GM12878 (cell line): ENCODE data around the gene CNIH1. TPM values are rescaled to one million over a fixed set of nuclear protein-coding genes. Genes with fewer than 3 reads are reported as not detected.

ENCODE experiments used
- ATAC-seq: fragments of 200-7000 bp; cut with Tn5 transposase; 3 replicates; pipeline ENCODE4 v1.9.1; 2020; ENCODE audit warnings: mild to moderate bottlenecking, moderate library complexity
- BruUV-seq: library from RNA; stranded (reverse); fragments of 400-500 nt; replicated peaks from 2 replicates; lab custom pipeline; 2021; lab: Mats Ljungman, UMichigan
- CTCF ChIA-PET: fragments of 300-600 bp; sonication (Branson Sonifier 250); formaldehyde crosslinking; extraction: SDS; loops from one replicate; lab custom pipeline; 2021; ENCODE audit warnings: inconsistent platforms; lab: Yijun Ruan, JAX
- POLR2A ChIA-PET: fragments of 350-600 bp; formaldehyde crosslinking; extraction: SDS; loops from one replicate; lab custom pipeline; 2021; ENCODE audit warnings: inconsistent platforms; lab: Charles Lee
- RAD21 ChIA-PET: fragments of 300-600 bp; sonication (Branson Sonifier 250); formaldehyde crosslinking; loops from one replicate; lab custom pipeline; 2023; ENCODE audit warnings: antibody characterized with exemption; ENCODE audit not compliant: unreplicated experiment; lab: Charles Lee
- SMC1A ChIA-PET: fragments of 300-600 bp; sonication (Branson Sonifier 250); formaldehyde crosslinking; loops from one replicate; lab custom pipeline; 2023; ENCODE audit not compliant: unreplicated experiment, uncharacterized antibody; lab: Charles Lee
- DNase-seq: peaks from one replicate; pipeline ENCODE4 v3.0.0-alpha.2; 2011; ENCODE audit warnings: low read depth, low spot score
- FAIRE-seq: peaks from 3 replicates; lab custom pipeline; 2011; peaks lifted over from hg19 to GRCh38; lab: Jason Lieb, UNC
- H2AFZ ChIP-seq: 2 replicates; pipeline ENCODE4 v1.6.0; 2011; ENCODE audit warnings: low read depth, low read length, control low read depth; ENCODE audit not compliant: control insufficient read depth
- H3K27ac ChIP-seq: 2 replicates; pipeline ENCODE4 v1.5.1; 2011; ENCODE audit warnings: control low read depth; ENCODE audit not compliant: control insufficient read depth, insufficient read depth
- H3K27me3 ChIP-seq, 2 experiments: replicated peaks in 1 of 2; 2 replicates each; pipeline versions ENCODE4 v1.6.0 to v1.6.1; 2011; ENCODE audit warnings: low read length in 1 of 2; ENCODE audit not compliant: control insufficient read depth in 2 of 2, insufficient read depth in 2 of 2
- H3K36me3 ChIP-seq, 2 experiments: 2 replicates each; pipeline ENCODE4 v1.5.1; 2011; ENCODE audit warnings: low read length in 1 of 2; ENCODE audit not compliant: control insufficient read depth in 2 of 2, insufficient read depth in 2 of 2
- H3K4me1 ChIP-seq: 2 replicates; pipeline ENCODE4 v1.6.1; 2011; ENCODE audit warnings: mild to moderate bottlenecking, low read length, moderate library complexity, mixed read lengths; ENCODE audit not compliant: control insufficient read depth, insufficient read depth
- H3K4me2 ChIP-seq: 2 replicates; pipeline ENCODE4 v1.6.0; 2011; ENCODE audit warnings: control low read depth; ENCODE audit not compliant: control insufficient read depth, insufficient read depth
- H3K4me3 ChIP-seq: fragments of 200-600 bp; sonication (generic); 2 replicates; pipeline ENCODE4 v1.5.1; 2016
- H3K79me2 ChIP-seq: 2 replicates; pipeline ENCODE4 v1.6.0; 2011; ENCODE audit warnings: low read length; ENCODE audit not compliant: control insufficient read depth, insufficient read depth
- H3K9ac ChIP-seq: 2 replicates; pipeline ENCODE4 v1.8.0; 2011; ENCODE audit warnings: low read length, control low read depth, mixed read lengths; ENCODE audit not compliant: control insufficient read depth, insufficient read depth
- H3K9me3 ChIP-seq: replicated peaks from 3 replicates; pipeline ENCODE4 v1.5.1; 2011; ENCODE audit warnings: mild to moderate bottlenecking, low read length; ENCODE audit not compliant: control insufficient read depth, insufficient read depth
- H4K20me1 ChIP-seq: 2 replicates; pipeline ENCODE4 v1.6.0; 2011; ENCODE audit not compliant: control insufficient read depth, insufficient read depth
- ATF7 ChIP-seq: fragments of 450-650 bp; IDR thresholded peaks from 2 replicates; pipeline ENCODE4 v1.6.1; 2016; ENCODE audit warnings: low read depth, mild to moderate bottlenecking
- ETV6 ChIP-seq, 2 experiments: fragments of 450-650 bp in 1 of 2; IDR thresholded peaks in 1 of 2; conservative IDR thresholded peaks in 1 of 2; 2 replicates each; pipeline ENCODE4 v1.6.1; 2014; ENCODE audit warnings: antibody characterized with exemption in 1 of 2, borderline replicate concordance in 1 of 2, low read depth in 1 of 2, mild to moderate bottlenecking in 1 of 2, moderate library complexity in 1 of 2
- FOS ChIP-seq: IDR thresholded peaks from 3 replicates; pipeline ENCODE4 v1.6.1; 2011; ENCODE audit warnings: borderline replicate concordance; ENCODE audit not compliant: insufficient read length; ENCODE audit errors: extremely low read depth
- FOXM1 ChIP-seq: IDR thresholded peaks from 2 replicates; pipeline ENCODE4 v1.6.1; 2012; ENCODE audit warnings: low read depth, mild to moderate bottlenecking, inconsistent platforms, low read length, moderate library complexity
- HCFC1 ChIP-seq: fragments of 150-350 bp; IDR thresholded peaks from 2 replicates; pipeline ENCODE4 v1.6.1; 2014; ENCODE audit warnings: low read length
- HDAC2 ChIP-seq: fragments of 200-600 bp; sonication (generic); IDR thresholded peaks from 2 replicates; pipeline ENCODE4 v1.6.1; 2017
- NFYA ChIP-seq: IDR thresholded peaks from 2 replicates; pipeline ENCODE4 v1.6.1; 2011; ENCODE audit warnings: low read depth, mild to moderate bottlenecking, low read length, improper control_type of control experiment, borderline replicate concordance
- RELA ChIP-seq: fragments of 450-650 bp; IDR thresholded peaks from 2 replicates; pipeline ENCODE4 v1.8.0; 2014; ENCODE audit warnings: borderline replicate concordance; ENCODE audit not compliant: partially characterized antibody
- RFX5 ChIP-seq: IDR thresholded peaks from 2 replicates; pipeline ENCODE4 v1.6.1; 2011; ENCODE audit warnings: low read depth, low read length, improper control_type of control experiment
- STAT1 ChIP-seq: fragments of 450-650 bp; conservative IDR thresholded peaks from 2 replicates; pipeline ENCODE4 v1.6.1; 2014; ENCODE audit warnings: antibody characterized with exemption, mild to moderate bottlenecking
- SUPT20H ChIP-seq: IDR thresholded peaks from 2 replicates; pipeline ENCODE4 v1.6.1; 2011; ENCODE audit warnings: low read depth, mild to moderate bottlenecking, low read length, moderate library complexity, borderline replicate concordance; ENCODE audit not compliant: control insufficient read depth
- in situ Hi-C: fragments of 300-500 bp; cut with MboI; formaldehyde crosslinking; loops from 9 replicates; pipeline ENCODE4 v1.14.3; 2018; ENCODE audit warnings: mixed read lengths
- intact Hi-C: fragments of 100-400 bp; cut with micrococcal nuclease; formaldehyde crosslinking; loops from one replicate; pipeline ENCODE4 v1.14.2; 2022; ENCODE audit not compliant: unreplicated experiment
- polyA plus RNA-seq, 11 experiments: library from polyadenylated mRNA; depleted of rRNA in 4 of 11; unstranded in 6 of 11; stranded (reverse) in 5 of 11; fragments of >200 nt; fragmentation: Nextera tagmentation in 4 of 11; fragmentation: Illumina TruSeq in 1 of 11; extraction: Ambion mirVana in 4 of 11; extraction: Trizol in 1 of 11; gene quantifications; 1 replicate in 1 of 11; 2 replicates in 10 of 11; pipeline versions ENCODE4 v1.2.1 to v1.2.3, GENCODE V29; 2011 to 2016; ENCODE audit warnings: inconsistent platforms in 2 of 11, missing spikeins in 2 of 11, low read depth in 1 of 11
- total RNA-seq, 4 experiments: library from RNA; depleted of rRNA in 3 of 4; stranded (reverse); fragments of >200 nt in 3 of 4; fragmentation: Illumina TruSeq in 1 of 4; extraction: Trizol in 1 of 4; gene quantifications; 2 replicates each; pipeline versions ENCODE4 v1.2.1 to v1.2.3, GENCODE V29; 2013 to 2021
- TF ChIP-seq, protein P1 (sequence below): fragments of 450-650 bp; IDR thresholded peaks from 2 replicates; pipeline ENCODE4 v1.6.1; 2017; ENCODE audit warnings: mild to moderate bottlenecking

Gene CNIH1
- total and polyA plus RNA-seq, 10 of the 15 experiments (the other 5 are each of a cell fraction or from before 2014, with no cell fraction given) = 48.9 to 274 (median 110) TPM

DNA sequence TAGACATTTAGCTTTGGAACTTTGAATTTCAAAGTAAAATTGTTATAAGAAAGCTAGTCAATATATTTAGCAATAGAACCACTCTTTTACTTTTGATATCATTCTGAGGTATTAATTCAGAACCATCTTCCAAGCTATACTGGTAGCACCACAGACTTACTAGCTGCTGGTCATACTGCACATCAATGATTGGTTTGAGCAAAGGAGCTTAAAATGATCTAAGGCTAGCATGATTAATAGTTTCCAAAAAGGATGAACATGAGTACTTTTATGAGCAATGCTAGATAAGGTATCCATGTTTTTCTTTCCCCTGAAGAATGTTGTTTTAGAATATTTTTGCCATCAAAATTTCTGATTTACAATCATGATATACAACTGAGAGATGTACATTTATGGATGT is 17.2 kb downstream of the CNIH1 start:
- Histone ChIP-seq H3K27ac (no peak overlapping the region), H2AFZ (no peak overlapping the region), H3K79me2 (no peaks in the 10 kb centered on the region), H3K9me3 (no peaks in the 10 kb centered on the region), H3K4me2 (no peak overlapping the region), H4K20me1 (no peaks in the 10 kb centered on the region), H3K4me1 (no peaks in the 10 kb centered on the region), H3K27me3 (no peaks in the 10 kb centered on the region), H3K4me3 (no peak overlapping the region), H3K36me3 (peaks cover 3 to 20% of the 10 kb centered on the region in 2 experiments), H3K9ac (no peak overlapping the region)
- intact Hi-C loops (no loop called here), in situ Hi-C loops (no loop called here)
- POLR2A ChIA-PET = no interaction called here
- TF ChIP-seq FOXM1 (no peak), ATF7 (no peak), HDAC2 (no peak), FOS (no peak), ETV6 (conservative IDR thresholded peaks at IDR 0.05 in 1 of 2, IDR thresholded peaks at IDR 0.05 in 1 of 2; ENCODE audit: borderline replicate concordance in 1 of 2, low read depth in 1 of 2) (no peak), STAT1 (no peak), HCFC1 (no peak), SUPT20H (no peak), RFX5 (no peak), RELA (no peak), NFYA (no peak)
- TF ChIP-seq, protein P1, sequence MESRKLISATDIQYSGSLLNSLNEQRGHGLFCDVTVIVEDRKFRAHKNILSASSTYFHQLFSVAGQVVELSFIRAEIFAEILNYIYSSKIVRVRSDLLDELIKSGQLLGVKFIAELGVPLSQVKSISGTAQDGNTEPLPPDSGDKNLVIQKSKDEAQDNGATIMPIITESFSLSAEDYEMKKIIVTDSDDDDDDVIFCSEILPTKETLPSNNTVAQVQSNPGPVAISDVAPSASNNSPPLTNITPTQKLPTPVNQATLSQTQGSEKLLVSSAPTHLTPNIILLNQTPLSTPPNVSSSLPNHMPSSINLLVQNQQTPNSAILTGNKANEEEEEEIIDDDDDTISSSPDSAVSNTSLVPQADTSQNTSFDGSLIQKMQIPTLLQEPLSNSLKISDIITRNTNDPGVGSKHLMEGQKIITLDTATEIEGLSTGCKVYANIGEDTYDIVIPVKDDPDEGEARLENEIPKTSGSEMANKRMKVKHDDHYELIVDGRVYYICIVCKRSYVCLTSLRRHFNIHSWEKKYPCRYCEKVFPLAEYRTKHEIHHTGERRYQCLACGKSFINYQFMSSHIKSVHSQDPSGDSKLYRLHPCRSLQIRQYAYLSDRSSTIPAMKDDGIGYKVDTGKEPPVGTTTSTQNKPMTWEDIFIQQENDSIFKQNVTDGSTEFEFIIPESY = no peak
- SMC1A ChIA-PET = interaction anchor here (1.2 to 2.7 kb wide), 6 partner anchors 8 to 26 kb away, joined by 3 to 15 read pairs (median 6); partner anchors contain the start of gene CDKN3
- DNase-seq = no peak
- RAD21 ChIA-PET = interaction anchor here (0.8 to 1.2 kb wide), 2 partner anchors 11 to 27 kb away, joined by 3 to 4 read pairs; partner anchors contain the start of gene CDKN3
- ATAC-seq = no peak
- no peak for FAIRE-seq
- CTCF ChIA-PET = interaction anchor here (0.7 to 2.4 kb wide), 5 partner anchors 8 to 140 kb away, joined by 3 to 10 read pairs (median 3); no protein-coding TSS in a partner anchor
- no TSS peak for BruUV-seq
